Measurements from ENCODE around the gene CDH22.

Gene CDH22

GRCh38 chr20:46188866-46189541, 119.3 kb downstream of the CDH22 start:
- TF ChIP-seq, protein P1, sequence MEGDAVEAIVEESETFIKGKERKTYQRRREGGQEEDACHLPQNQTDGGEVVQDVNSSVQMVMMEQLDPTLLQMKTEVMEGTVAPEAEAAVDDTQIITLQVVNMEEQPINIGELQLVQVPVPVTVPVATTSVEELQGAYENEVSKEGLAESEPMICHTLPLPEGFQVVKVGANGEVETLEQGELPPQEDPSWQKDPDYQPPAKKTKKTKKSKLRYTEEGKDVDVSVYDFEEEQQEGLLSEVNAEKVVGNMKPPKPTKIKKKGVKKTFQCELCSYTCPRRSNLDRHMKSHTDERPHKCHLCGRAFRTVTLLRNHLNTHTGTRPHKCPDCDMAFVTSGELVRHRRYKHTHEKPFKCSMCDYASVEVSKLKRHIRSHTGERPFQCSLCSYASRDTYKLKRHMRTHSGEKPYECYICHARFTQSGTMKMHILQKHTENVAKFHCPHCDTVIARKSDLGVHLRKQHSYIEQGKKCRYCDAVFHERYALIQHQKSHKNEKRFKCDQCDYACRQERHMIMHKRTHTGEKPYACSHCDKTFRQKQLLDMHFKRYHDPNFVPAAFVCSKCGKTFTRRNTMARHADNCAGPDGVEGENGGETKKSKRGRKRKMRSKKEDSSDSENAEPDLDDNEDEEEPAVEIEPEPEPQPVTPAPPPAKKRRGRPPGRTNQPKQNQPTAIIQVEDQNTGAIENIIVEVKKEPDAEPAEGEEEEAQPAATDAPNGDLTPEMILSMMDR (conservative IDR thresholded peaks at IDR 0.05; ENCODE audit: low read depth, low read length): no peak
- DNase-seq (ENCODE audit: low read depth): no peak
- no peak overlapping the region for H3K4me3 ChIP-seq (ENCODE audit: low read length)

DNA sequence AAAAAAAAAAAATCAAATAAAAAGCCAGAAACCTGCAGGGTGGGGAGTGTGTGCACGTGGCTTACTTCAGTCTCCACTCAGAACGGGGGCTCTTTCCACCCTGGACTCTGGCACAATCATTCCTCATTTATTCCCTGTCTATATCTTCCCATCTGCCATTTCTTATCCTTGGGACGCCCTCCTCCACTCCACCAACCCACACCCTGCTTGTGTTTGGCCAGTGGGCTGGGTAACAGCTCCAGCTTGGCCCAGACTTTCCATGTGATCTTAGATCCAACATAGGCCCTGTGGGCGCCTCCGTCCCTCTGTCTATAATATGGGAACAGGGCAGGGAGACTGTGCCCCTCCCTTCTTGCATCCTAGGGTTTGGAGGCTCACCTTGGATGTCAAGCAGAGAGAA, 122.1 kb downstream of the CDH22 start:
- DNase-seq (ENCODE audit: low read depth): no peak
- H3K4me3 ChIP-seq (ENCODE audit: low read length): no peak overlapping the region
- TF ChIP-seq, protein P1 (conservative IDR thresholded peaks at IDR 0.05; ENCODE audit: low read depth, low read length): no peak

GRCh38 chr20:46185353-46185752, 122.9 kb downstream of the CDH22 start:
- H3K4me3 ChIP-seq (ENCODE audit: low read length): no peak overlapping the region
- no peak for DNase-seq (ENCODE audit: low read depth)
- TF ChIP-seq, protein P1 (conservative IDR thresholded peaks at IDR 0.05; ENCODE audit: low read depth, low read length): no peak

DNA sequence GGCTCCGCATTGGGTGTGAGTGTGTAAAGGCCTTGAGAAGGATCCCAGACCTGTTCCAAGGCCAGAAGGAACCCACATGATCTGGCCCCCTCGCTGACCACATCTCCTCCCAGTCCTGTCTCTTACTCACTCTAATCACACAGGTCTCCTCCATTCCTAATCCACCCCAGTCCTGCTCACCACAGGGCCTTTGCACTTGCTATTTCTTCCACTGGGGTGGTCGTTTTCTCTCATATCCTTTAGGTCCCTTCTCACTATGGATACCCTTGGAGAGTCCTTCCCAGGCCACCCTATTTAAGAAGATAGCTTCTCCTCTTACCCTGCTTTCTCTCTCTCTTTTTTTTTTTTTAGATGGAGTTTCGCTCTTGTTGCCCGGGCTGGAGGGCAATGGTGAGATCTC, 124.5 kb downstream of the CDH22 start:
- DNase-seq (ENCODE audit: low read depth): no peak
- H3K4me3 ChIP-seq (ENCODE audit: low read length): no peak overlapping the region
- TF ChIP-seq, protein P1 (conservative IDR thresholded peaks at IDR 0.05; ENCODE audit: low read depth, low read length): no peak

DNA sequence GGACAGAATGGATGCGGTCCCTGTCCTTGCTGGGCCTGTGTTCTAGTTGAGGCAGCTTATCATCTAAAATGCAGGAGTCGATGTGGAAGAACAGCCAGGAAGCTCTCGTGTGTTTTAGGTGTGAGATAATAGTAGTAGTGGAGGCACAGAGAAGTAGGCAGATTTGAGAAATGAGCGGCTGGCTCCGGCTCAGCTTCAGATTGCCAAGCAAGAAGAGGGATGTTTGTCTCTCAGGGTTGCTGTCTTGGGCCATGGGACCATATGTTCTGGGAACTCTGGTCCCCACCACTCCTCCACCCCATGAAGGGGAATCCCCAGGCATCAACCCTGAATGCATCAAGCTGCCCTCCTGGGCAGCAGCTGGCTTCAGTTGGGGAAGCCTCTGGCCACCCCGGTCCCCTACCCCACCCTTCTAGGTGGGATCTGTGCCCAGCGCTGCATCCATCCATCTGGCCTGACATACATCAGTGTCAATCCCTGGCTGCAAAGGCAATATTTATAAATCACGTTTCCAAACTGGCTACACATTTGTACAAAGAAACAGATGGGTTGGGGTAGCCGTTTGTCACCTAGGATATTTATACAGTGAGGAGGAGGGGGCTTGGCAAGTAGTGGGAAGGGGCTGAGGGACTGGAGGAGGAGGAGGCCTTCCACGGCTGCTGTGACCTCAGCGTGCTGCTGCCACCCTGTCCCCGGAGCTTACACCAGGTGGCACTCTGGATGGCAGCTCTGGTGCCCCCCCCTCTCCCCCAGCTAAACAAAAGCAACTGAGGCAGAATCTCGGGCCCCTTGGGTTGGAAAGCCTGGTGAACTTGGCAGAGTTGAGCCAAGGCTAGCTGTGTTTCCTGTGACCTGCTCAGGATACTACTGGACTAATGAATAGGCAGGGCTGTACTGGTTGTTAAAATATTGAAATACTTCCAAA, 125.8 kb downstream of the CDH22 start:
- no peak overlapping the region for H3K4me3 ChIP-seq (ENCODE audit: low read length)
- TF ChIP-seq, protein P1 (conservative IDR thresholded peaks at IDR 0.05; ENCODE audit: low read depth, low read length): no peak
- no peak for DNase-seq (ENCODE audit: low read depth)

DNA sequence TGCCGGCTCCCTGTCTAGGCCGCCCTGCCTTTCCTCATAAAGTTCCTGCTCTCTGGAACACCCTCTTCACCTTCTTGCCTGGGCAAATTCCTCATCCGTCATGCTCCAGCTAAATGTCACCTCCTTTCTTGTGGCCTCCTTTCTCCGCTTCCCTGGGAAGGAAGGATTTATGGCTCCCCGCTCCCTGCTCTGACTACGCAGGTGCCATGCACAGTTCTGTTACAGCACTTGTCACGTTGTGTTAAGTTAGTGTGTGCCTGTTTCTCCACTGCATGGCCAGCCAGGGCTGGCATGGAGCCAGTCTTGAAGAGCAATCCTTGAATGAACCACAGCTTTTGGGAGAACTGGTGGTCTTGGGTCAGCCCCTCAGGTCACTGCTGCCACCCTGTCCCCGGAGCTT, 128.4 kb downstream of the CDH22 start:
- no peak for DNase-seq (ENCODE audit: low read depth)
- TF ChIP-seq, protein P1 (conservative IDR thresholded peaks at IDR 0.05; ENCODE audit: low read depth, low read length): no peak
- no peak overlapping the region for H3K4me3 ChIP-seq (ENCODE audit: low read length)
